ENCODE measurements around the gene CLDN4. TPM values are rescaled to one million over a fixed set of nuclear protein-coding genes. Genes with fewer than 3 reads are reported as not detected.

Gene CLDN4
- total RNA-seq, 1 experiment from 2014 or later: 32.0 TPM

DNA sequence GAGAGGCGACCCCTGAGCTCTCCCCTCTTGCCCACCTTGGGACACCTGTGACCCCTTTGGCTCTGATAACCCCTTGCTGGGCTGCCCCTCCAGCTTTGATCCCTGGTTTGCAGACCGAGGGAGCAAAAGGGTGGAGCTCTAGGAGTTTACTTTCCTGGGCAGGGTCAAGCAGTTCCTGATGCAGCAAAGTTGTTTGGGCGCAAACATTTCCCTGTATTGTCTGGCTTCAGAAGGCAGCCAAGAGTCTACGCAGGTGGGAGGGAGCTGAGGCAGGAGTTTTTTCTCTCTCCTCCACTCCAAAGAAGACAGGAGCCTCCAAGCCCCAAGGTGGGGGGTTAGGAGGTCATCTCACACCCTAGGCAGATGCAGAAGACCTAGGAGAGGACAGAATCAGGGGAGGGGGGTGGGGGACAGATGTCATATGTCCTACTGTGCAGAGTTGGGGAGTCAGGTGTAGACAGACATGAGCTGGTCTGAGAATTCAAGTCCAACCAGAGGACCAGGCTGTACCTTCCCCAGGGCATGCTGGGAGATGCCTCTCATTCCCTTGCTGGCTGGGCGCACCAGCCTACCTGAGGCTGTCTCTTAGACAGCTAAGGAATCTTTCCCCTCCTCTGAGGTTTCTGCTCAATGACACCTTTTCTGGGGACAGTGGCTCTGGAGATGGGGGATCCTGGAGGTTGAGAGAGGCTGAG, 50.7 kb downstream of the CLDN4 start:
- no peaks in the 10 kb centered on the region for H3K36me3 Mint-ChIP-seq
- H3K4me1 Mint-ChIP-seq: peaks cover 3% of the 10 kb centered on the region; the same call in 1 of the 2 replicates
- no peak for DNase-seq (ENCODE audit: low spot score)
- TF ChIP-seq NFYB (CRISPR knock-in tag; conservative IDR thresholded peaks at IDR 0.05; ENCODE audit: low read depth) (no peak), CREM (CRISPR knock-in tag; IDR thresholded peaks at IDR 0.05) (no peak), ZNF671 (CRISPR knock-in tag; IDR thresholded peaks at IDR 0.05) (no peak), GRHL2 (CRISPR knock-in tag; IDR thresholded peaks at IDR 0.05; ENCODE audit: insufficient replicate concordance, severe bottlenecking) (no peak), CBFB (CRISPR knock-in tag; IDR thresholded peaks at IDR 0.05; ENCODE audit: low read depth) (no peak)
- TF ChIP-seq, protein P1, sequence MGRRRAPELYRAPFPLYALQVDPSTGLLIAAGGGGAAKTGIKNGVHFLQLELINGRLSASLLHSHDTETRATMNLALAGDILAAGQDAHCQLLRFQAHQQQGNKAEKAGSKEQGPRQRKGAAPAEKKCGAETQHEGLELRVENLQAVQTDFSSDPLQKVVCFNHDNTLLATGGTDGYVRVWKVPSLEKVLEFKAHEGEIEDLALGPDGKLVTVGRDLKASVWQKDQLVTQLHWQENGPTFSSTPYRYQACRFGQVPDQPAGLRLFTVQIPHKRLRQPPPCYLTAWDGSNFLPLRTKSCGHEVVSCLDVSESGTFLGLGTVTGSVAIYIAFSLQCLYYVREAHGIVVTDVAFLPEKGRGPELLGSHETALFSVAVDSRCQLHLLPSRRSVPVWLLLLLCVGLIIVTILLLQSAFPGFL (CRISPR knock-in tag; IDR thresholded peaks at IDR 0.05; ENCODE audit: borderline replicate concordance): no peak
- TF ChIP-seq, protein P2, sequence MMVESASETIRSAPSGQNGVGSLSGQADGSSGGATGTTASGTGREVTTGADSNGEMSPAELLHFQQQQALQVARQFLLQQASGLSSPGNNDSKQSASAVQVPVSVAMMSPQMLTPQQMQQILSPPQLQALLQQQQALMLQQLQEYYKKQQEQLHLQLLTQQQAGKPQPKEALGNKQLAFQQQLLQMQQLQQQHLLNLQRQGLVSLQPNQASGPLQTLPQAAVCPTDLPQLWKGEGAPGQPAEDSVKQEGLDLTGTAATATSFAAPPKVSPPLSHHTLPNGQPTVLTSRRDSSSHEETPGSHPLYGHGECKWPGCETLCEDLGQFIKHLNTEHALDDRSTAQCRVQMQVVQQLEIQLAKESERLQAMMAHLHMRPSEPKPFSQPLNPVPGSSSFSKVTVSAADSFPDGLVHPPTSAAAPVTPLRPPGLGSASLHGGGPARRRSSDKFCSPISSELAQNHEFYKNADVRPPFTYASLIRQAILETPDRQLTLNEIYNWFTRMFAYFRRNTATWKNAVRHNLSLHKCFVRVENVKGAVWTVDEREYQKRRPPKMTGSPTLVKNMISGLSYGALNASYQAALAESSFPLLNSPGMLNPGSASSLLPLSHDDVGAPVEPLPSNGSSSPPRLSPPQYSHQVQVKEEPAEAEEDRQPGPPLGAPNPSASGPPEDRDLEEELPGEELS (CRISPR knock-in tag; IDR thresholded peaks at IDR 0.05): no peak
- TF ChIP-seq, protein P3, sequence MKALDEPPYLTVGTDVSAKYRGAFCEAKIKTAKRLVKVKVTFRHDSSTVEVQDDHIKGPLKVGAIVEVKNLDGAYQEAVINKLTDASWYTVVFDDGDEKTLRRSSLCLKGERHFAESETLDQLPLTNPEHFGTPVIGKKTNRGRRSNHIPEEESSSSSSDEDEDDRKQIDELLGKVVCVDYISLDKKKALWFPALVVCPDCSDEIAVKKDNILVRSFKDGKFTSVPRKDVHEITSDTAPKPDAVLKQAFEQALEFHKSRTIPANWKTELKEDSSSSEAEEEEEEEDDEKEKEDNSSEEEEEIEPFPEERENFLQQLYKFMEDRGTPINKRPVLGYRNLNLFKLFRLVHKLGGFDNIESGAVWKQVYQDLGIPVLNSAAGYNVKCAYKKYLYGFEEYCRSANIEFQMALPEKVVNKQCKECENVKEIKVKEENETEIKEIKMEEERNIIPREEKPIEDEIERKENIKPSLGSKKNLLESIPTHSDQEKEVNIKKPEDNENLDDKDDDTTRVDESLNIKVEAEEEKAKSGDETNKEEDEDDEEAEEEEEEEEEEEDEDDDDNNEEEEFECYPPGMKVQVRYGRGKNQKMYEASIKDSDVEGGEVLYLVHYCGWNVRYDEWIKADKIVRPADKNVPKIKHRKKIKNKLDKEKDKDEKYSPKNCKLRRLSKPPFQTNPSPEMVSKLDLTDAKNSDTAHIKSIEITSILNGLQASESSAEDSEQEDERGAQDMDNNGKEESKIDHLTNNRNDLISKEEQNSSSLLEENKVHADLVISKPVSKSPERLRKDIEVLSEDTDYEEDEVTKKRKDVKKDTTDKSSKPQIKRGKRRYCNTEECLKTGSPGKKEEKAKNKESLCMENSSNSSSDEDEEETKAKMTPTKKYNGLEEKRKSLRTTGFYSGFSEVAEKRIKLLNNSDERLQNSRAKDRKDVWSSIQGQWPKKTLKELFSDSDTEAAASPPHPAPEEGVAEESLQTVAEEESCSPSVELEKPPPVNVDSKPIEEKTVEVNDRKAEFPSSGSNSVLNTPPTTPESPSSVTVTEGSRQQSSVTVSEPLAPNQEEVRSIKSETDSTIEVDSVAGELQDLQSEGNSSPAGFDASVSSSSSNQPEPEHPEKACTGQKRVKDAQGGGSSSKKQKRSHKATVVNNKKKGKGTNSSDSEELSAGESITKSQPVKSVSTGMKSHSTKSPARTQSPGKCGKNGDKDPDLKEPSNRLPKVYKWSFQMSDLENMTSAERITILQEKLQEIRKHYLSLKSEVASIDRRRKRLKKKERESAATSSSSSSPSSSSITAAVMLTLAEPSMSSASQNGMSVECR (CRISPR knock-in tag; IDR thresholded peaks at IDR 0.05; ENCODE audit: borderline replicate concordance): no peak
- H3K27me3 Mint-ChIP-seq (ENCODE audit: low read depth): no peaks in the 10 kb centered on the region
- H3K27ac Mint-ChIP-seq: no peak overlapping the region
- H3K9me3 Mint-ChIP-seq: no peaks in the 10 kb centered on the region
- ChIA-PET CTCF (interaction anchor here (0.5 to 3.2 kb wide), 6 partner anchors 10 to 319 kb away, joined by 3 to 17 read pairs (median 4); partner anchors contain the start of gene ELN), POLR2A (no interaction called here)
- no peak overlapping the region for H3K4me3 Mint-ChIP-seq
- no peak for ATAC-seq

DNA sequence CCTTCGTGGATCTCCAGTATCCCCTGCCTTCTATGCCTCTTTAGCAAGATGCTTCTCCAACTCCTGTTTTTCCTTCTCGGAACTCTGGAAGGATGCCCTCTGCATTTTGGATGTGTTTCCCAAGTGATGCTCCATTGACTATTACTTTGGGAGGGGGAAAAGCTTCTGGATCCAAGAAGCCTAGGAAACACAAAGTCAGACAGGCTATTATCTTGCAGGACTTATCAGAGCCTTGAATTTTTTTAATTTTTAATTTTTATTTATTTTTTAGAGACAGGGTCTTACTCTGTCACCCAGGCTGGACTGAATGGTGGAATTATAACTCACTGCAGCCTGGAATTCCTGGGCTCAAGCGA, 51.2 kb downstream of the CLDN4 start:
- H3K4me1 Mint-ChIP-seq: peaks cover 3% of the 10 kb centered on the region; the same call in 1 of the 2 replicates
- DNase-seq (ENCODE audit: low spot score): no peak

More for the DNA sequence above, 51.2 kb downstream of the CLDN4 start:
- H3K4me3 Mint-ChIP-seq: no peak overlapping the region
- ChIA-PET POLR2A (no interaction called here), CTCF (interaction anchor here (0.5 to 1.5 kb wide), 4 partner anchors 72 to 319 kb away, joined by 3 to 4 read pairs (median 4); no protein-coding TSS in a partner anchor)
- no peaks in the 10 kb centered on the region for H3K9me3 Mint-ChIP-seq
- no peak overlapping the region for H3K27ac Mint-ChIP-seq
- no peaks in the 10 kb centered on the region for H3K27me3 Mint-ChIP-seq (ENCODE audit: low read depth)
- TF ChIP-seq, protein P1 (CRISPR knock-in tag; IDR thresholded peaks at IDR 0.05; ENCODE audit: borderline replicate concordance): no peak
- TF ChIP-seq TCF7 (CRISPR knock-in tag; IDR thresholded peaks at IDR 0.05; ENCODE audit: low read depth): no peak
- TF ChIP-seq RORB (CRISPR knock-in tag; IDR thresholded peaks at IDR 0.05): no peak
- no peak for TF ChIP-seq GABPB1 (CRISPR knock-in tag; IDR thresholded peaks at IDR 0.05)
- no peak for TF ChIP-seq ZNF232 (CRISPR knock-in tag; IDR thresholded peaks at IDR 0.05)
- TF ChIP-seq, protein P4, sequence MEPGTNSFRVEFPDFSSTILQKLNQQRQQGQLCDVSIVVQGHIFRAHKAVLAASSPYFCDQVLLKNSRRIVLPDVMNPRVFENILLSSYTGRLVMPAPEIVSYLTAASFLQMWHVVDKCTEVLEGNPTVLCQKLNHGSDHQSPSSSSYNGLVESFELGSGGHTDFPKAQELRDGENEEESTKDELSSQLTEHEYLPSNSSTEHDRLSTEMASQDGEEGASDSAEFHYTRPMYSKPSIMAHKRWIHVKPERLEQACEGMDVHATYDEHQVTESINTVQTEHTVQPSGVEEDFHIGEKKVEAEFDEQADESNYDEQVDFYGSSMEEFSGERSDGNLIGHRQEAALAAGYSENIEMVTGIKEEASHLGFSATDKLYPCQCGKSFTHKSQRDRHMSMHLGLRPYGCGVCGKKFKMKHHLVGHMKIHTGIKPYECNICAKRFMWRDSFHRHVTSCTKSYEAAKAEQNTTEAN (CRISPR knock-in tag; IDR thresholded peaks at IDR 0.05): no peak
- no peak for TF ChIP-seq GTF2I (CRISPR knock-in tag; conservative IDR thresholded peaks at IDR 0.05)
- no peak for TF ChIP-seq ELF4 (CRISPR knock-in tag; IDR thresholded peaks at IDR 0.05; ENCODE audit: low read depth)
- TF ChIP-seq, protein P5, sequence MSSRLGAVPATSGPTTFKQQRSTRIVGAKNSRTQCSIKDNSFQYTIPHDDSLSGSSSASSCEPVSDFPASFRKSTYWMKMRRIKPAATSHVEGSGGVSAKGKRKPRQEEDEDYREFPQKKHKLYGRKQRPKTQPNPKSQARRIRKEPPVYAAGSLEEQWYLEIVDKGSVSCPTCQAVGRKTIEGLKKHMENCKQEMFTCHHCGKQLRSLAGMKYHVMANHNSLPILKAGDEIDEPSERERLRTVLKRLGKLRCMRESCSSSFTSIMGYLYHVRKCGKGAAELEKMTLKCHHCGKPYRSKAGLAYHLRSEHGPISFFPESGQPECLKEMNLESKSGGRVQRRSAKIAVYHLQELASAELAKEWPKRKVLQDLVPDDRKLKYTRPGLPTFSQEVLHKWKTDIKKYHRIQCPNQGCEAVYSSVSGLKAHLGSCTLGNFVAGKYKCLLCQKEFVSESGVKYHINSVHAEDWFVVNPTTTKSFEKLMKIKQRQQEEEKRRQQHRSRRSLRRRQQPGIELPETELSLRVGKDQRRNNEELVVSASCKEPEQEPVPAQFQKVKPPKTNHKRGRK (CRISPR knock-in tag; IDR thresholded peaks at IDR 0.05; ENCODE audit: borderline replicate concordance): no peak
- TF ChIP-seq IRF2 (CRISPR knock-in tag; IDR thresholded peaks at IDR 0.05; ENCODE audit: borderline replicate concordance, low read depth): no peak
- no peak for TF ChIP-seq ATF1 (CRISPR knock-in tag; IDR thresholded peaks at IDR 0.05)
- no peak for TF ChIP-seq JUN (CRISPR knock-in tag; IDR thresholded peaks at IDR 0.05)
- no peak for ATAC-seq
- H3K36me3 Mint-ChIP-seq: no peaks in the 10 kb centered on the region
